Keratinocyte (primary cell): ENCODE results near the gene RNF26. TPM values are rescaled to one million over a fixed set of nuclear protein-coding genes. Genes with fewer than 3 reads are reported as not detected.
A peak's percentile ranks its signal among the peaks of the same experiment; 100 is the strongest.

Experiments used
- DNase-seq: peaks from one replicate; pipeline ENCODE4 v3.0.0-alpha.2; 2011; ENCODE audit warnings: low read depth, missing footprints, low spot score
- FAIRE-seq: peaks from 2 replicates; lab custom pipeline; 2011; peaks lifted over from hg19 to GRCh38; lab: Jason Lieb, UNC
- H2AFZ ChIP-seq: 2 replicates; pipeline ENCODE4 v1.6.0; 2012; ENCODE audit warnings: low read length, control low read depth, inconsistent platforms; ENCODE audit not compliant: control insufficient read depth
- H3K27ac ChIP-seq: 2 replicates; pipeline ENCODE4 v1.5.1; 2011; ENCODE audit warnings: low read length; ENCODE audit not compliant: control insufficient read depth, insufficient read depth
- H3K27me3 ChIP-seq: 3 replicates; pipeline ENCODE4 v1.6.0; 2011; ENCODE audit warnings: low read length; ENCODE audit not compliant: control insufficient read depth, insufficient read depth; ENCODE audit errors: extremely low read depth
- H3K36me3 ChIP-seq, 2 experiments: 2 replicates in 1 of 2; 3 replicates in 1 of 2; pipeline ENCODE4 v1.5.1; 2011; ENCODE audit warnings: low read length in 2 of 2, mild to moderate bottlenecking in 1 of 2; ENCODE audit not compliant: control insufficient read depth in 2 of 2, insufficient read depth in 2 of 2; ENCODE audit errors: extremely low read depth in 1 of 2
- H3K4me1 ChIP-seq: 3 replicates; pipeline ENCODE4 v1.5.1; 2011; ENCODE audit warnings: low read length; ENCODE audit not compliant: control insufficient read depth, insufficient read depth; ENCODE audit errors: extremely low read depth
- H3K4me2 ChIP-seq: 3 replicates; pipeline ENCODE4 v1.6.0; 2011; ENCODE audit warnings: low read depth, low read length; ENCODE audit not compliant: control insufficient read depth, insufficient read depth; ENCODE audit errors: extremely low read depth
- H3K4me3 ChIP-seq, 3 experiments: fragments of 200-600 bp in 1 of 3; sonication (generic) in 1 of 3; 2 replicates in 2 of 3; 3 replicates in 1 of 3; pipeline ENCODE4 v1.5.1; 2011 to 2016; ENCODE audit warnings: low read length in 3 of 3, mild to moderate bottlenecking in 3 of 3, control low read depth in 2 of 3, inconsistent platforms in 1 of 3, low read depth in 1 of 3, mixed read lengths in 1 of 3, mixed run types in 1 of 3, moderate library complexity in 1 of 3; ENCODE audit not compliant: control insufficient read depth in 2 of 3, insufficient read depth in 2 of 3; ENCODE audit errors: extremely low read depth in 1 of 3
- H3K79me2 ChIP-seq: 2 replicates; pipeline ENCODE4 v1.6.0; 2012; ENCODE audit warnings: low read length; ENCODE audit not compliant: control insufficient read depth, insufficient read depth
- H3K9ac ChIP-seq: 3 replicates; pipeline ENCODE4 v1.6.0; 2011; ENCODE audit warnings: low read length; ENCODE audit not compliant: control insufficient read depth, insufficient read depth; ENCODE audit errors: extremely low read depth
- H3K9me1 ChIP-seq: 3 replicates; pipeline ENCODE4 v1.6.0; 2011; ENCODE audit warnings: low read length; ENCODE audit not compliant: control insufficient read depth, insufficient read depth; ENCODE audit errors: extremely low read depth
- H3K9me3 ChIP-seq: 2 replicates; pipeline ENCODE4 v1.5.1; 2012; ENCODE audit warnings: low read depth, low read length; ENCODE audit not compliant: control insufficient read depth
- H4K20me1 ChIP-seq: 3 replicates; pipeline ENCODE4 v1.6.0; 2011; ENCODE audit warnings: low read length; ENCODE audit not compliant: control insufficient read depth, insufficient read depth; ENCODE audit errors: extremely low read depth
- EZH2 ChIP-seq: IDR thresholded peaks from one replicate; pipeline ENCODE4 v1.6.1; 2012; ENCODE audit warnings: inconsistent platforms, mild to moderate bottlenecking, low read length, moderate library complexity
- dilution Hi-C: fragments of 300-500 bp; cut with MboI; formaldehyde crosslinking; loops from one replicate; pipeline ENCODE4 v1.7.0; 2020; ENCODE audit warnings: low sequenced_read_pairs; ENCODE audit not compliant: extremely low pct_ligation_motif_present
- polyA plus RNA-seq, 5 experiments: library from polyadenylated mRNA; depleted of rRNA in 3 of 5; stranded (reverse) in 3 of 5; stranded (forward) in 1 of 5; unstranded in 1 of 5; fragments of >200 nt; gene quantifications; 1 replicate in 1 of 5; 2 replicates in 3 of 5; 3 replicates in 1 of 5; pipeline versions ENCODE4 v1.2.1 to v1.2.3, GENCODE V29; 2011 to 2012; ENCODE audit warnings: missing spikeins in 2 of 5, low read depth in 1 of 5, low replicate concordance in 1 of 5
- TF ChIP-seq, protein P1 (sequence below), 3 experiments: IDR thresholded peaks in 1 of 3; conservative IDR thresholded peaks in 1 of 3; optimal IDR thresholded peaks in 1 of 3; 2 replicates in 2 of 3; 3 replicates in 1 of 3; pipeline versions ENCODE3 to v1.5.1; 2011; ENCODE audit warnings: low read length in 3 of 3, mild to moderate bottlenecking in 3 of 3, moderate library complexity in 2 of 3, control low read depth in 1 of 3, inconsistent platforms in 1 of 3; ENCODE audit not compliant: insufficient read depth in 2 of 3; ENCODE audit errors: extremely low read depth in 1 of 3

Gene RNF26
- polyA plus RNA-seq, 1 donor (not counting 4 experiments of a cell fraction or from before 2014, with no cell fraction given), result 13.2 TPM

DNA sequence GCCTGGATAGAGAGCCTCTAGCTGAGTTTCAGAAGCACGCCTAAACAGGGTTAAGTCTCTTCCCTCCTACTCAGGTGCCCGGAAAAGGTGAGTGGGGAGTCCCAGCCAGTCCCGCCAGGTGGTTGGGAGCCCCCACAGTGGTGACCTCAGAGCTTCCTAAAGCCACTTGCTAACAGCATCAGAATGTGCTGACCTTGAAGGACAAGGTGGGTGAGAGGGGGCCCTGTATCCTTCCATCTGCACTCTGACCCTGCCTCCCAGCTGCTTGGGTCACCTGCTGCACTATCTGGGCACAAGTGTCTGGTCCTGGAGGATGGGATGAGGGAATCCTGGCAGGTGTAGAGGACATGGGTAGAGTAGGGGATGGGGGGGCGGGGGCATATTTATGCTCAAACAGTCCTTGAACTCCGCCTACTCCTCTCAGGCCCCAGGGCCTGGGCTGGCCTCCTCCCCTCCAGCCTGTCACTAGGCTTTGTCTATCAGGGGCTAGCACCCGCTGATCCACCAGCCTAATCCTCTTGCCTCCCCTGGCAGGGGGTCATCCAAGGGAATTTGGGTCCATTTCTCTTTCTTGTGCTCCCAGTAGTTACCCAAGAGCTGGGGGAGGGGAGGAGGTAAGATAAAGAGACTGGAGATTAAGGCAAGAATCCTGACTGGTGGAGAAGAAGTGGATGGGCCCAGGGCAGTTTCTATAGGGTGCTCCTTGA is 43.8 kb downstream of the RNF26 start:
- Histone ChIP-seq H3K36me3 (no peaks in the 10 kb centered on the region), H3K4me3 (peak overlapping the region in 1 of 3 experiments; percentile 37), H2AFZ (no peak overlapping the region), H3K4me2 (peak overlapping the region; percentile 46), H3K9ac (no peak overlapping the region), H3K9me1 (peaks cover 2% of the 10 kb centered on the region), H3K9me3 (no peaks in the 10 kb centered on the region), H3K79me2 (no peaks in the 10 kb centered on the region), H3K27ac (no peak overlapping the region), H3K27me3 (peaks cover 2% of the 10 kb centered on the region), H4K20me1 (no peaks in the 10 kb centered on the region), H3K4me1 (peaks cover 34% of the 10 kb centered on the region)
- dilution Hi-C loops, result no loop called here
- DNase-seq (no peak), FAIRE-seq (no peak)
- TF ChIP-seq, protein P1, sequence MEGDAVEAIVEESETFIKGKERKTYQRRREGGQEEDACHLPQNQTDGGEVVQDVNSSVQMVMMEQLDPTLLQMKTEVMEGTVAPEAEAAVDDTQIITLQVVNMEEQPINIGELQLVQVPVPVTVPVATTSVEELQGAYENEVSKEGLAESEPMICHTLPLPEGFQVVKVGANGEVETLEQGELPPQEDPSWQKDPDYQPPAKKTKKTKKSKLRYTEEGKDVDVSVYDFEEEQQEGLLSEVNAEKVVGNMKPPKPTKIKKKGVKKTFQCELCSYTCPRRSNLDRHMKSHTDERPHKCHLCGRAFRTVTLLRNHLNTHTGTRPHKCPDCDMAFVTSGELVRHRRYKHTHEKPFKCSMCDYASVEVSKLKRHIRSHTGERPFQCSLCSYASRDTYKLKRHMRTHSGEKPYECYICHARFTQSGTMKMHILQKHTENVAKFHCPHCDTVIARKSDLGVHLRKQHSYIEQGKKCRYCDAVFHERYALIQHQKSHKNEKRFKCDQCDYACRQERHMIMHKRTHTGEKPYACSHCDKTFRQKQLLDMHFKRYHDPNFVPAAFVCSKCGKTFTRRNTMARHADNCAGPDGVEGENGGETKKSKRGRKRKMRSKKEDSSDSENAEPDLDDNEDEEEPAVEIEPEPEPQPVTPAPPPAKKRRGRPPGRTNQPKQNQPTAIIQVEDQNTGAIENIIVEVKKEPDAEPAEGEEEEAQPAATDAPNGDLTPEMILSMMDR (optimal IDR thresholded peaks at IDR 0.05 in 1 of 3, IDR thresholded peaks at IDR 0.05 in 1 of 3, conservative IDR thresholded peaks at IDR 0.05 in 1 of 3; ENCODE audit: extremely low read depth in 1 of 3, insufficient read depth in 2 of 3, low read length in 3 of 3), result no peak
- TF ChIP-seq EZH2, result no peak

DNA sequence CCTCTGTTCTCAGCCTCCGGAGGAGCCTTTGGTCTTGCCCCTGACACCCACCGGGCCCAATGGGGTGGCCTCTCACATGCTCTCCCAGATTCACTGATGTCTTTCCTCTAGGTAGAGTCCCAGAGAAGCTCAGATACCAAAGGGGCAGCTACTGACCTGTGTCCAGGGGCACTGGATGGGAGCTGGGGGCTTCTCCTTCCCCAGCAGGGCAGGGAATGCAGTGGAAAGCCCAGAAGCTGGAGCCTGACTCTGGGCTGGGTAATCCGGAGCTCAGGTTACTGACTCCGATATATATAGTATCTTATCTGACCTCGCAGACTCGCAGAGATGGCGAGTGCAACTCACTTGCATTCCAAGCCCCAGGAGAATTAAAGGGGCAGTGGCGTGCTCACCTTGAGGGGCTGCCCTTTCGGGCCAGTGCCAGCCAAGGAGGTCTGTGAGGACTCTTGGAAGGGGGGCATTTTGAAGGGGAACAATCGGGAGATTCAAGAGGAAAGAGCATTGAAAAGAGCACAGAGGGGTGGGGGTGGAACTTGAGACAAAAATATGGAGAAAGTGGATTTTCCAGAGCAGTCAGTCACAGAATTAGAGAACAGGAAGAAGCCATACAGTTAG is 44.6 kb downstream of the RNF26 start:
- Histone ChIP-seq H3K36me3 (no peaks in the 10 kb centered on the region), H4K20me1 (no peaks in the 10 kb centered on the region), H3K27ac (no peak overlapping the region), H3K9me3 (no peaks in the 10 kb centered on the region), H3K4me2 (no peak overlapping the region), H3K79me2 (no peaks in the 10 kb centered on the region), H2AFZ (no peak overlapping the region), H3K9me1 (peaks cover 2% of the 10 kb centered on the region), H3K9ac (no peak overlapping the region), H3K4me3 (no peak overlapping the region), H3K4me1 (peaks cover 34% of the 10 kb centered on the region), H3K27me3 (peaks cover 3% of the 10 kb centered on the region)
- no peak for FAIRE-seq
- no peak for DNase-seq
- dilution Hi-C loops, result no loop called here
- TF ChIP-seq EZH2, result no peak
- TF ChIP-seq, protein P1 (optimal IDR thresholded peaks at IDR 0.05 in 1 of 3, IDR thresholded peaks at IDR 0.05 in 1 of 3, conservative IDR thresholded peaks at IDR 0.05 in 1 of 3; ENCODE audit: extremely low read depth in 1 of 3, insufficient read depth in 2 of 3, low read length in 3 of 3), result no peak
